ENCODE results near the gene APOL3. TPM values are rescaled to one million over a fixed set of nuclear protein-coding genes. Genes with fewer than 3 reads are reported as not detected.
"Not testable (repeated sequence)": the region's sequence is repeated elsewhere in the genome, so short reads cannot be mapped to it uniquely, and the experiment has no call there.

The APOL3 gene
- polyA plus RNA-seq, 4 donors: 12.7 to 17.4 (median 14.9) TPM

GRCh38 chr22:36138709-36139108 is 21.8 kb downstream of the APOL3 start:
- DNase-seq (ENCODE audit: low read depth in 4 of 4, low spot score in 2 of 4): not testable (repeated sequence)

GRCh38 chr22:36136988-36137387 is 23.6 kb downstream of the APOL3 start:
- DNase-seq (ENCODE audit: low read depth in 4 of 4, low spot score in 2 of 4): no peak

- DNase-seq (ENCODE audit: low read depth in 4 of 4, low spot score in 2 of 4): no peak
These were observed 24.1 kb downstream of the APOL3 start for GRCh38 chr22:36136475-36136874.

- no peak for DNase-seq (ENCODE audit: low read depth in 4 of 4, low spot score in 2 of 4)
These were observed 25.1 kb downstream of the APOL3 start for GRCh38 chr22:36135306-36135980.

- no peak for DNase-seq (ENCODE audit: low read depth in 4 of 4, low spot score in 2 of 4)
These were observed 26.4 kb downstream of the APOL3 start for GRCh38 chr22:36134182-36134581.

GRCh38 chr22:36131907-36132306 is 28.6 kb downstream of the APOL3 start:
- DNase-seq (ENCODE audit: low read depth in 4 of 4, low spot score in 2 of 4): no peak

GRCh38 chr22:36129486-36130388 is 30.8 kb downstream of the APOL3 start:
- DNase-seq (ENCODE audit: low read depth in 4 of 4, low spot score in 2 of 4): no peak

- DNase-seq (ENCODE audit: low read depth in 4 of 4, low spot score in 2 of 4): no peak
These were observed 31.5 kb downstream of the APOL3 start for GRCh38 chr22:36129071-36129470.

GRCh38 chr22:36125994-36126531 is 34.5 kb downstream of the APOL3 start:
- DNase-seq (ENCODE audit: low read depth in 4 of 4, low spot score in 2 of 4): no peak

- DNase-seq (ENCODE audit: low read depth in 4 of 4, low spot score in 2 of 4): no peak
These were observed 35.1 kb downstream of the APOL3 start for GRCh38 chr22:36125434-36125833.

- DNase-seq (ENCODE audit: low read depth in 4 of 4, low spot score in 2 of 4): no peak
These were observed 35.9 kb downstream of the APOL3 start for GRCh38 chr22:36124666-36125065.

- DNase-seq (ENCODE audit: low read depth in 4 of 4, low spot score in 2 of 4): peak; percentile 64 to 91 (median 86)
These were observed 36.6 kb downstream of the APOL3 start for GRCh38 chr22:36123673-36124630.

- not testable (repeated sequence) for DNase-seq (ENCODE audit: low read depth in 4 of 4, low spot score in 2 of 4)
These were observed 39.8 kb downstream of the APOL3 start for GRCh38 chr22:36120621-36121351.

- no peak for DNase-seq (ENCODE audit: low read depth in 4 of 4, low spot score in 2 of 4)
These were observed 43.5 kb downstream of the APOL3 start for GRCh38 chr22:36117053-36117554.

- DNase-seq (ENCODE audit: low read depth in 4 of 4, low spot score in 2 of 4): no peak
These were observed 44.4 kb downstream of the APOL3 start for GRCh38 chr22:36116127-36116526.

- DNase-seq (ENCODE audit: low read depth in 4 of 4, low spot score in 2 of 4): no peak
These were observed 47.4 kb downstream of the APOL3 start for GRCh38 chr22:36113121-36113520.

- no peak for DNase-seq (ENCODE audit: low read depth in 4 of 4, low spot score in 2 of 4)
These were observed 49.2 kb downstream of the APOL3 start for GRCh38 chr22:36111316-36111715.

- no peak for DNase-seq (ENCODE audit: low read depth in 4 of 4, low spot score in 2 of 4)
These were observed 50.2 kb downstream of the APOL3 start for GRCh38 chr22:36110306-36110881.

- DNase-seq (ENCODE audit: low read depth in 4 of 4, low spot score in 2 of 4): no peak
These were observed 53.1 kb downstream of the APOL3 start for GRCh38 chr22:36107436-36107835.
